Body of pancreas (tissue), 4 donors: ENCODE measurements around the gene DENND11. TPM values are rescaled to one million over a fixed set of nuclear protein-coding genes. Genes with fewer than 3 reads are reported as not detected.

ENCODE experiments used
- ATAC-seq: fragments of 150-250 bp; one replicate; pipeline ENCODE4 v1.9.1; 2016
- DNase-seq, 4 donors: peaks; one replicate each; pipeline ENCODE4 v3.0.0-alpha.2; 2019
- H3K27ac ChIP-seq, 4 donors: fragments of 200-600 bp; sonication (generic); 1 replicate in 3 of 4; 2 replicates in 1 of 4; pipeline versions ENCODE4 v1.5.1 to v1.6.1; 2016 to 2019; ENCODE audit warnings: mild to moderate bottlenecking in 1 of 4, mixed read lengths in 1 of 4, moderate library complexity in 1 of 4
- H3K27me3 ChIP-seq, 2 donors: fragments of 200-600 bp; sonication (generic); one replicate each; pipeline ENCODE4 v1.6.0; 2016; ENCODE audit warnings: mild to moderate bottlenecking in 1 of 2
- H3K36me3 ChIP-seq, 2 donors: fragments of 200-600 bp; sonication (generic); replicated peaks in 1 of 2; 2 replicates each; pipeline ENCODE4 v1.5.1; 2016; ENCODE audit warnings: low read depth in 2 of 2; ENCODE audit not compliant: insufficient read depth in 1 of 2
- H3K4me1 ChIP-seq: fragments of 200-600 bp; sonication (generic); one replicate; pipeline ENCODE4 v1.6.0; 2016
- H3K4me3 ChIP-seq, 2 donors: fragments of 200-600 bp; sonication (generic); 1 replicate in 1 of 2; 2 replicates in 1 of 2; pipeline ENCODE4 v1.5.1; 2016 to 2019
- H3K9me3 ChIP-seq, 3 donors: fragments of 200-600 bp; sonication (generic); 1 replicate in 2 of 3; 2 replicates in 1 of 3; pipeline ENCODE4 v1.5.1; 2016
- CTCF ChIP-seq, 7 experiments: fragments of 450-650 bp in 4 of 7; fragments of 200-600 bp in 3 of 7; sonication (generic) in 3 of 7; IDR thresholded peaks; one replicate each; pipeline ENCODE4 v1.5.1; 2016 to 2019; ENCODE audit warnings: antibody characterized with exemption in 7 of 7
- POLR2A ChIP-seq, 3 donors: fragments of 450-650 bp; IDR thresholded peaks; one replicate each; pipeline ENCODE4 v1.6.1; 2016; ENCODE audit warnings: antibody characterized with exemption in 3 of 3, mild to moderate bottlenecking in 2 of 3
- WGBS, 2 donors: methylation state at CpG; one replicate each; pipeline ENCODE4 v1.1.5; 2017; 5-methylcytosine and 5-hydroxymethylcytosine counted together
- intact Hi-C: fragments of 100-400 bp; cut with DNase I; formaldehyde crosslinking; loops from one replicate; pipeline ENCODE4 v1.15.1; 2023
- total RNA-seq, 2 donors: library from RNA; depleted of rRNA; stranded (reverse); fragments of >200 nt; gene quantifications; one replicate each; pipeline ENCODE4 v1.1.0, GENCODE V29; 2016

Gene DENND11
- total RNA-seq, 2 donors from 2014 or later = 17.8 to 31.9 TPM

GRCh38 chr7:141676618-141677017 lies 25.3 kb downstream of the DENND11 start:
- Histone ChIP-seq H3K4me3 (no peak overlapping the region), H3K9me3 (no peaks in the 10 kb centered on the region), H3K36me3 (peaks cover 0 to 3% of the 10 kb centered on the region in 2 donors), H3K27ac (no peak overlapping the region), H3K4me1 (no peaks in the 10 kb centered on the region), H3K27me3 (no peaks in the 10 kb centered on the region)
- intact Hi-C loops = no loop called here
- WGBS, 2 donors = 74 to 81% methylated on average over 3 of the region's 3 CpGs
- ATAC-seq (no peak), DNase-seq (no peak)
- no peak for TF ChIP-seq CTCF (IDR thresholded peaks at IDR 0.05)
- TF ChIP-seq POLR2A (IDR thresholded peaks at IDR 0.05) = no peak

- Histone ChIP-seq H3K27me3 (no peaks in the 10 kb centered on the region), H3K4me1 (no peaks in the 10 kb centered on the region), H3K27ac (peak overlapping the region in 1 of 4 donors; percentile 38), H3K9me3 (no peaks in the 10 kb centered on the region), H3K36me3 (peaks cover 0 to 5% of the 10 kb centered on the region in 2 donors), H3K4me3 (no peak overlapping the region)
- DNase-seq (no peak), ATAC-seq (no peak)
- 78 to 93% methylated on average over 6 of the region's 6 CpGs for WGBS, 2 donors
- intact Hi-C loops = no loop called here
- TF ChIP-seq CTCF (IDR thresholded peaks at IDR 0.05) (no peak), POLR2A (IDR thresholded peaks at IDR 0.05) (no peak)
Measured at GRCh38 chr7:141675436-141676215, 26.3 kb downstream of the DENND11 start.

GRCh38 chr7:141674702-141675101 lies 27.3 kb downstream of the DENND11 start:
- Histone ChIP-seq H3K27me3 (no peaks in the 10 kb centered on the region), H3K4me1 (no peaks in the 10 kb centered on the region), H3K9me3 (no peaks in the 10 kb centered on the region), H3K36me3 (peaks cover 0 to 5% of the 10 kb centered on the region in 2 donors), H3K4me3 (no peak overlapping the region), H3K27ac (peak overlapping the region in 1 of 4 donors; percentile 60)
- no peak for ATAC-seq
- no peak for TF ChIP-seq POLR2A (IDR thresholded peaks at IDR 0.05)
- TF ChIP-seq CTCF (IDR thresholded peaks at IDR 0.05) = peak in 3 of 7 experiments; percentile 13 to 28 (median 15)
- 73 to 79% methylated on average over 4 of the region's 4 CpGs for WGBS, 2 donors
- intact Hi-C loops = no loop called here
- no peak for DNase-seq

GRCh38 chr7:141674171-141674671 lies 27.7 kb downstream of the DENND11 start:
- TF ChIP-seq CTCF (IDR thresholded peaks at IDR 0.05) (no peak), POLR2A (IDR thresholded peaks at IDR 0.05) (no peak)
- H3K27ac ChIP-seq = peak overlapping the region in 1 of 4 donors; percentile 60
- no peaks in the 10 kb centered on the region for H3K27me3 ChIP-seq
- WGBS, 2 donors = 82 to 87% methylated on average over 5 of the region's 5 CpGs
- peaks cover 0 to 5% of the 10 kb centered on the region in 2 donors for H3K36me3 ChIP-seq
- no peaks in the 10 kb centered on the region for H3K9me3 ChIP-seq
- DNase-seq = no peak
- peak; percentile 27 for ATAC-seq
- intact Hi-C loops = no loop called here
- H3K4me3 ChIP-seq = no peak overlapping the region
- H3K4me1 ChIP-seq = no peaks in the 10 kb centered on the region
